Smooth muscle cell of the brain vasculature (primary cell): ENCODE results near the gene SCYGR1.
"Not testable (repeated sequence)": the region's sequence is repeated elsewhere in the genome, so short reads cannot be mapped to it uniquely, and the experiment has no call there.

ENCODE experiments used
- DNase-seq: peaks from one replicate; pipeline ENCODE4 v3.0.0-alpha.2; 2012; ENCODE audit warnings: low read depth, low spot score

SCYGR1 gene

GRCh38 chr2:227402959-227403358 lies 15.2 kb upstream of the SCYGR1 start:
- DNase-seq = no peak

GRCh38 chr2:227402321-227402720 lies 14.6 kb upstream of the SCYGR1 start:
- DNase-seq = no peak

- no peak for DNase-seq
Observed at GRCh38 chr2:227401550-227401949, 13.8 kb upstream of the SCYGR1 start.

GRCh38 chr2:227398684-227399670 lies 11.2 kb upstream of the SCYGR1 start:
- DNase-seq = no peak

GRCh38 chr2:227397562-227397961 lies 9.8 kb upstream of the SCYGR1 start:
- DNase-seq = no peak

- no peak for DNase-seq
Observed at GRCh38 chr2:227395556-227395955, 7.8 kb upstream of the SCYGR1 start.

- no peak for DNase-seq
Observed at GRCh38 chr2:227394401-227394800, 6.7 kb upstream of the SCYGR1 start.

GRCh38 chr2:227390468-227391256 lies 2.9 kb upstream of the SCYGR1 start:
- no peak for DNase-seq

GRCh38 chr2:227389661-227390060 lies 1.9 kb upstream of the SCYGR1 start:
- no peak for DNase-seq

- DNase-seq = no peak
Observed at GRCh38 chr2:227389231-227389630, 1.5 kb upstream of the SCYGR1 start.

GRCh38 chr2:227388537-227389011 lies 825 bp upstream of the SCYGR1 start:
- no peak for DNase-seq

- no peak for DNase-seq
Observed at GRCh38 chr2:227386630-227387029, 1.1 kb downstream of the SCYGR1 start.

GRCh38 chr2:227383686-227384085 lies 4.1 kb downstream of the SCYGR1 start:
- DNase-seq = no peak

GRCh38 chr2:227382241-227382835 lies 5.4 kb downstream of the SCYGR1 start:
- not testable (repeated sequence) for DNase-seq

GRCh38 chr2:227379095-227379494 lies 8.7 kb downstream of the SCYGR1 start, which contains the start of gene TM4SF20:
TSS of gene TM4SF20 (minus strand) at chr2:227379306. CDS start at chr2:227379268, 38 bp downstream.
- DNase-seq = no peak

- DNase-seq = no peak
Observed at GRCh38 chr2:227378371-227378782, 9.4 kb downstream of the SCYGR1 start.

- DNase-seq = no peak
Observed at GRCh38 chr2:227377467-227378351, 10.0 kb downstream of the SCYGR1 start.

GRCh38 chr2:227376656-227377396 lies 10.9 kb downstream of the SCYGR1 start:
- DNase-seq = no peak

GRCh38 chr2:227374158-227374557 lies 13.6 kb downstream of the SCYGR1 start:
- DNase-seq = no peak

GRCh38 chr2:227373389-227373788 lies 14.4 kb downstream of the SCYGR1 start:
- no peak for DNase-seq
